ENCODE measurements around the gene FILIP1.

Gene FILIP1, protein sequence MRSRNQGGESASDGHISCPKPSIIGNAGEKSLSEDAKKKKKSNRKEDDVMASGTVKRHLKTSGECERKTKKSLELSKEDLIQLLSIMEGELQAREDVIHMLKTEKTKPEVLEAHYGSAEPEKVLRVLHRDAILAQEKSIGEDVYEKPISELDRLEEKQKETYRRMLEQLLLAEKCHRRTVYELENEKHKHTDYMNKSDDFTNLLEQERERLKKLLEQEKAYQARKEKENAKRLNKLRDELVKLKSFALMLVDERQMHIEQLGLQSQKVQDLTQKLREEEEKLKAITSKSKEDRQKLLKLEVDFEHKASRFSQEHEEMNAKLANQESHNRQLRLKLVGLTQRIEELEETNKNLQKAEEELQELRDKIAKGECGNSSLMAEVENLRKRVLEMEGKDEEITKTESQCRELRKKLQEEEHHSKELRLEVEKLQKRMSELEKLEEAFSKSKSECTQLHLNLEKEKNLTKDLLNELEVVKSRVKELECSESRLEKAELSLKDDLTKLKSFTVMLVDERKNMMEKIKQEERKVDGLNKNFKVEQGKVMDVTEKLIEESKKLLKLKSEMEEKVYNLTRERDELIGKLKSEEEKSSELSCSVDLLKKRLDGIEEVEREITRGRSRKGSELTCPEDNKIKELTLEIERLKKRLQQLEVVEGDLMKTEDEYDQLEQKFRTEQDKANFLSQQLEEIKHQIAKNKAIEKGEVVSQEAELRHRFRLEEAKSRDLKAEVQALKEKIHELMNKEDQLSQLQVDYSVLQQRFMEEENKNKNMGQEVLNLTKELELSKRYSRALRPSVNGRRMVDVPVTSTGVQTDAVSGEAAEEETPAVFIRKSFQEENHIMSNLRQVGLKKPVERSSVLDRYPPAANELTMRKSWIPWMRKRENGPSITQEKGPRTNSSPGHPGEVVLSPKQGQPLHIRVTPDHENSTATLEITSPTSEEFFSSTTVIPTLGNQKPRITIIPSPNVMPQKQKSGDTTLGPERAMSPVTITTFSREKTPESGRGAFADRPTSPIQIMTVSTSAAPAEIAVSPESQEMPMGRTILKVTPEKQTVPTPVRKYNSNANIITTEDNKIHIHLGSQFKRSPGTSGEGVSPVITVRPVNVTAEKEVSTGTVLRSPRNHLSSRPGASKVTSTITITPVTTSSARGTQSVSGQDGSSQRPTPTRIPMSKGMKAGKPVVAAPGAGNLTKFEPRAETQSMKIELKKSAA (N-terminal part only)

GRCh38 chr6:75493400-75494064, at the start of gene FILIP1:
Gene FILIP1 (minus strand): TSS chr6:75493800. CDS start chr6:75414972, 78,828 bp downstream.
- no peak for DNase-seq (ENCODE audit: low spot score)

DNA sequence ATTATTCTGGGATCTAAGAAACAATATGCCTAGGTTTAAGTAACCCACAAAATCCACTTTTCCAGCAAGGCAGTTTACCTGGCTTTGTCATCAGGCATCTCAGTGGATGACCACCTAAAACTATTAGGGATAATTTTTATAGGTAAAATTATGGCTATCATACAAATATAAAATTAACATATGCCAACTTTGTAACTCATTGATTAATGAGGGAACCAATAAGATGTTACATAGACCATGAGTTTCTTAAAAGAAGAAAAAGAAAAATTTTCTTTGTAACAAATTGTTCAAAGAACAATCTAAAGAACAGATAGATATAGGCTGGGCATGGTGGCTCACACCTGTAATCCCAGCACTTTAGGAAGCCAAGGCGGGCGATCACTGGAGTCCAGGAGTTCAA, 49.7 kb upstream of the FILIP1 start:
- DNase-seq (ENCODE audit: low spot score), result no peak

DNA sequence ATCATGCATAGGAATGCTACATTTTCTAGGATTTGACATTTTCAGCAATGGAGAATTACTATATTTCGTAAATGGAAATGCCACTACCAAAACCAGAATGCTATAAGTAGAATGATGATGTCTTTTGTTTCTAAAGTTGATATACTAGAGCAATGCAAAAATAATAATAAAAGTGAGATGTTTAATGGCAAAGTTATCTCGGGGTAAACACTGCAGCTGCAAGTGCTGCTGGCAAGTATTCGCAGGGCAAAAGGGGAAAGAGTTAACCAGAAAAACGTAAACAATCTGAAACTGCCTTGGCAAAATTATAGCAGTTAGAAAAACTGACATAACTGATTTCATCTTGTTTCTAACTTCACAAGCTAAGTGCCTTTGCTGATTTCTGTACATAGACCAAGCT, 45.5 kb upstream of the FILIP1 start:
- DNase-seq (ENCODE audit: low spot score), result no peak

GRCh38 chr6:75532521-75532920, 38.9 kb upstream of the FILIP1 start:
- no peak for DNase-seq (ENCODE audit: low spot score)

- no peak for DNase-seq (ENCODE audit: low spot score)
Observed at GRCh38 chr6:75531174-75531573, 37.6 kb upstream of the FILIP1 start.

DNA sequence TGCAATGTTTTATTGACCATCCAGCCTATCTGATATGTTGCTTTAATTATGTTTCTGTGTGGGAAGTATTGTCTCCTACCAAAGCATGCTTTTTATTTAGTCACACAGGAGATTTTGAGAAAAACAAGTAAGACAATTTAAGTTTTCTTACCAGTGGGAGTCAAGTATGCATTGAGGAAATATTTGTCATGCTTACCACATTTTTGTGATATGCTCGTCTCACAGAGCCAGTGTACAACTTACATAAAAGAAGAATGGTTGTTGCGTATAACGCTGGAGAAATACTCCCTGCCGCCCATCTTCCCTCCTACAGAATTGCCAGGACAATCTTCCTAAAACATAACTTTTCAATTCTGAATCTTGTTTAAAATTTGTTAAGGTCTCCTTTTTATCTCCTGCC, 37.1 kb upstream of the FILIP1 start:
- DNase-seq (ENCODE audit: low spot score), result peak; percentile 20

GRCh38 chr6:75528423-75528822, 34.8 kb upstream of the FILIP1 start:
- DNase-seq (ENCODE audit: low spot score), result no peak

DNA sequence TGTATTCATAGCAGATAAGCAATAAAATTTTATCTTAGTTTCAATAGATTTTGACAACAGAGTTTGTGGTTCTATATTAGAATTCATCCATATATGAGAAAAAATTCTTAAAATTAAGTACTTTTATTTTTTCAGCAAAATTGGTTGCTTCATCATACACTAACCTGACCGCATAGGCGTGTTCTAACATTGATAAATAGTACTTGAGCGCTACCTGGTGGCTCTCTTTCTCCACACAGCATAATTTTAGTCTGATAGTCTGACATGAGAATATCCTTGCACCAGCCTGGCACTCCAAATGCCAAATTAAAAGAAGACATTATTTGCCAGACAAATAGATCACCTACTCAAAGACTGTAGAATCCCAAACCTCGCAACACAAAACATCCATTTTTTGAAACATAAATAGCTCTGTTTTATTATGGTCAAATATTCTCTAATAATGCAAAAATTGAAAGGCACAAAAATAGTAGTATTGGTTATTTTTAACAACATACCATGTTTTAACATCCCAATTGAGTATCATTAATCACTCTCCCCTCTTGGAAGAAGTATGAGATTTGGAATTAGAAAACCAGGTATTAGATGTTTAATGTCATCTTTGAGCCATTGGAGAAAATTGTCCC, 33.0 kb upstream of the FILIP1 start:
- peak; percentile 41 for DNase-seq (ENCODE audit: low spot score)

GRCh38 chr6:75525682-75526081, 32.1 kb upstream of the FILIP1 start:
- DNase-seq (ENCODE audit: low spot score), result no peak

DNA sequence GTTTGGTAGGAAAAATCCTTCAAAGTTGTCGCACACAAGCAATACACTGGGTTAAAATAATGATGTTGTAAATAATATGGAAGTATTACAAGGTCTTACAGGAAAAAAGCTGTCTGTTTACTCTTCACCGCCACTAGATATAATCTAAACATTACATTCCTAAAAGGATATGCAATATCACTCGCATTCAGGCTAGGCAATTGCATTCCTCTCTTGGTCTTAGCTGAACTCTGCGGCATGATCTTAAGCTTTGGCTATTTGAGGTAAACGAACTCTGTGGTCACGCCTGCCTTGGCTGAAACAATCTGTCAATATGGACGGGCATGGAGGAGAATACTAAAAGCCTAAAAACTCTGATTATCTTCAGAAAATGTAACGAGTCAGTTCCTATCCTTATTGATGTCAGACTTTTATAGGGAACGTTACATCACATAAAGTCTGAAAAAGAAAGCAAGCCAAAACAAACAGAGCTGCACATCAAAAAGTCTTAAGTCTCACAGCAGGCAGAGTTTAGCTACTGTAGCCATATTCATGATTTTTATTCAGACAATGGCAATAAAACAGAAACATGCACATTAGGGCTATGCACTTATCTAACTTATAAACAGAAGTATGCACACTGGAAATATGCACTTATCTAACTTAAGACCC, 30.8 kb upstream of the FILIP1 start:
- no peak for DNase-seq (ENCODE audit: low spot score)

- DNase-seq (ENCODE audit: low spot score), result no peak
Observed at GRCh38 chr6:75516757-75517156, 23.2 kb upstream of the FILIP1 start.

- DNase-seq (ENCODE audit: low spot score), result no peak
Observed at GRCh38 chr6:75512591-75512990, 19.0 kb upstream of the FILIP1 start.

DNA sequence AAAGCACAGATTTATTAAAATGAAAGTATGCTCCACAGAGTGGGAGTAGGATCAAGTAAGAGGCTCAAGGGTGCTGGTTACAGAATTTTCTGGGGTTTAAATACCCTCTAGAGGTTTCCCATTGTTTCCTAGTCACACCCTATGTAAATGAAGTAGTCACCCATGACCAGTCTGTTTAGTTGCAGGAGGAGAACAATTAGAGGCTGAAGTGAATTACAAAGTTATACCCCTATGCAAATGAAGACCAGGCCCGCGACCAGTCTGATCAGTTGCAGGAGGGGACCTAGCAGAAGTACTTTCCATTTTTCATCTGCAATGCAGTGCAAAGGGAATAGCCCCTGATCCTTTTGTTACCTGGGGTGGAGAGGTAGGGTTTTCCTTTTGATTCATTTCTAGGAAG, 11.8 kb upstream of the FILIP1 start:
- DNase-seq (ENCODE audit: low spot score), result no peak

DNA sequence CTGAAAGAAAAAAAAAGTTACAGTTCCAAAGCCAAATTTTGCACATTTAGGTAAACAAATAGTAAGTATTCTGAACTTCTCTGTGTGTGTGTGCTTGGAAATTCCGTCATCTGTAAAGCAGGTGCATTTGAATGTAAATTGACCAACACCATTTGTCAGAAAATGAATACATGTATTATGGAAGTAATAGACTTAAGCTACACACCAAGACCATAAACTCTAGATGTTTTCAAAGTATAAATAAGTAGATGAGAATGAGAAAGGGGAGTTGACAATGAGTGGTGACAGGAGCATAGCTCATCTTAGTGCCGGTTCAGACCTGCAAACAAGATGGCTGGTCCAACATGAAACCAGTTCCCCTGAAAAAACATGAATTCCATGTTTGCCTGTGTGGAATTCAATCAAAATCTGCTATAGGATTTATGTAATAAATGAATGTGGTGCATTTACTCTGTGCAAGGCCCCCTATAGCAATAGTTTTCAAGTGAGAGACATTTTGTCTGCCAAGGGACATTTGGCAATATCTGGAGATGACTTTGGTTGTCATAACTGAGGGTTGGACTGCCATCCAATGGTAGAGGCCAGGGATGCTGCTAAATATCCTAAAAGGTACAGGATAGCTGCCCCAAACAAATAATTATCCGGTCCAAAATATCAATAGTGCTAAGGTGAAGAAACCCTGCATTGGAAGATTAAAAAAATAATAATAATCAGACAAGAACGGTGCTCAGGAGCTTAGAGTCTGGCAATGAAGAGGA, 11.0 kb upstream of the FILIP1 start:
- no peak for DNase-seq (ENCODE audit: low spot score)

GRCh38 chr6:75503291-75503690, 9.7 kb upstream of the FILIP1 start:
- DNase-seq (ENCODE audit: low spot score), result no peak

GRCh38 chr6:75502884-75503283, 9.3 kb upstream of the FILIP1 start:
- DNase-seq (ENCODE audit: low spot score), result no peak

- no peak for DNase-seq (ENCODE audit: low spot score)
Observed at GRCh38 chr6:75501756-75502155, 8.2 kb upstream of the FILIP1 start.

DNA sequence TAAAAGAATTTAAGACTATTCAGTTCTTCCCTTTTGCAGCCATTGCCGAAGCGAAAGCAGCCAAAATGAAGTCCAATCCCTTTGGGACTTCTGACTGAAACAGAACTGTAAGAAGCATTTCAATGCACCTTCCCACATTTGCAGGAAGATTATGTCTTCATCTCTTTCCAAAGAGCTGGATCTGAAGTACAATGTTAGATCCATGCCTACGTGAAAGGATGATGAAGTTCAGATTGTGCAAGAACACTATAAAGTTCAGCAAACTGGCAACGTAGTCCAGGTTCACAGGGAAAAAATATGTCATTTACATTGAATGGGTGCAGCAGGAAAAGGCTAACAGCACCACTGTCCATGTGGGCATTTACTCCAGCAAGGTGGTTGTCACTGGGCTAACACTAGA, 6.0 kb upstream of the FILIP1 start:
- DNase-seq (ENCODE audit: low spot score), result no peak

- DNase-seq (ENCODE audit: low spot score), result no peak
Observed at GRCh38 chr6:75498862-75499261, 5.3 kb upstream of the FILIP1 start.

DNA sequence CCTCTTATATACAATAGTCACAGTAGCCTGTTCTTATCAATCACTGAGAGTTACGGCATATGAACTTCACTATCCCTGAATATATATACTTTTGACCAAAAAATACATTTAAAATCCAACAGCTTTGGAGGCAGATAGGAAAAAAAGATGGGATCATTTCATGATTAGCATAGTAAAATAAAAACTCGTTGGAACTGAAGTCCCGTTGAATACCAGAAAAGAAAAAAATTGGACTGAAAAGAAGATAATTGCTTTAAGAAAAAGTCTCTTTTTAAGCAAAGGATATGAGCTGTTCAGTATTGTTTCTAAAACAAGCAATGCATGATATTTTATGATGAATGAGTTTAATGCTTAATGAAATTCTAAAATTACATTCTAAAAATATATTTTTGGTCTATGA, 4.4 kb upstream of the FILIP1 start:
- no peak for DNase-seq (ENCODE audit: low spot score)
